CD4-positive, alpha-beta T cell treated with Interleukin-4 for 1 hour (primary cell): Measurements from ENCODE around the gene ABLIM2.
A peak's percentile ranks its signal among the peaks of the same experiment; 100 is the strongest.

Source experiments
- DNase-seq, 2 donors: peaks; one replicate each; pipeline ENCODE4 v3.0.0-alpha.2; 2020 to 2022

ABLIM2 gene

DNA sequence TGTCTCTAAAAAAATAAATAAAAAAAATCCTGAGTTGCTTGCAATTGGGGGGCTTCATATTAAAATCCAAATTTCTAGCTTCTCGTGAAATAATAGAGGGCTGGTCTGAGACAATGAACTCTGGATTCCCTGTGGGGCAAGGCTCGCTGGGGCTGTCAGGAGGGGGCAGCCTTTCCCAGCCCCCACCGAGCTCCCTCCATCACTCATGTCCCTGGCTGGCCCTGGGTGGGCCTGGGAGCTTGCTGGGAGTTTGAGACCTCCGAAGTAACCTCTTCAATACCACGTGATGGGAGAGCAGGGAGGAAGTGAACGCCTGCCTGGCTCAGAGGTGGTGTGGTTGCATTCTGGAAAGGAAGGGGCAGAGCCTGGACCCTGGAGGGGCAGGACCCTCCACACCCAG lies 164.9 kb downstream of the ABLIM2 start:
- DNase-seq = no peak

DNA sequence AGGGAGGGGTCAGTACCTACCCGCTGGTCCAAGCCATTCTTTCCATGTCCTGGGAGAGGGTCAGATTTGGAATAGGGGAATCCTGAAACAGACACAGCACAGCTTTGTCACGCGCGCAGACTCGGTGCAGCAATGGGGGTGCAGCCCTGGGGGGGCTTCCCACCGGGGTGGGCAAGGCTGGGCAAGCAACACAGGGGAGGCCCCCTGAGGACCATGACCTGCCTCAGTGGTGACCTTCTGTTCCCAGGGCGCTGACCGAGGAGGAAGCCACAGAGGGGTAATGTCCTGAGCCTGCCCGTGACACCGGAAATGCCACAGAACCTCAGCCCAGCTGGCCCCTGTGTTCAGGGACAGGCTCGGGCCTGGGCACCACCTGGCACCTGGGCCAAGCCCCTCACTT lies 165.8 kb downstream of the ABLIM2 start:
- no peak for DNase-seq

GRCh38 chr4:7990807-7991459 lies 167.7 kb downstream of the ABLIM2 start:
- no peak for DNase-seq

DNA sequence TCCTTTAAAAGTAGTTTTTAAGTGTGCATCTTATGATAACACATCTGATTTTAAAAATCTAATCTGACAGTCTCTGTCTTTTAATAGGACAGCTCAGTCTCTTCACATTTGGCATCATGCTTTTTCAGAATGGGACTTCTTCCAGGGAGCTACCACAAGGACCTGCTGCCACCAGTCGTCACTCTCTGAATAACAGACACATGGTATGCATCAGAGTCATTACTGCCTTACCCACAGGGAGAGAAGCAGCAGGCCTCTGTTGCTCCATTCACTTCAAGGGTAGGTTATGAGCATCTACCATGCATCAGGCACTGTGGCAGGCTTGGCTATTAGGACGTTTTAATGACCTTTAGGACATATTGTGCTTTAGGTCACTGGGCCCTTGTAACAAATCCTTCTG lies 169.0 kb downstream of the ABLIM2 start:
- no peak for DNase-seq

GRCh38 chr4:7988437-7988836 lies 170.2 kb downstream of the ABLIM2 start:
- no peak for DNase-seq

GRCh38 chr4:7987148-7987989 lies 171.2 kb downstream of the ABLIM2 start:
- peak; percentile 64 to 78 for DNase-seq

GRCh38 chr4:7985891-7986441 lies 172.6 kb downstream of the ABLIM2 start:
- DNase-seq = no peak

DNA sequence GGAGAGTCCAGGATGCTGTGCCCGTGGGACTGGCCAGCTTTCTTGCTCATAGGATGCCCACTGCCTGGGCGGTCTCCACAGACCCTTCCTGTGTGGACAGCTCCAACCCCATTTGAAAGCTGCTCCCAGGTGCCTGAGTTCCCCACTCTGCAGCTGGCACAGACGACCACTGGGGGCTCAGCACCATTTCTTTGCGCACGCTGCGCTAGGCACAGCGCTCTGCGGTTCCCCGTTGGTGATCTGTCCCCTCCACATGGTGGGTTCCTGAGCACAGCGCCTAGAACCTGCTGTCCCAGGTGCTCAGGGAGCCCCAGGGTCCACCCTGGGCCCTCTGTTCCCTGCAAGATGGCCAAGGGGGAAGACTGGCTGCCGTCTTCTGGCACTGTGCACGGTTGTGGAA lies 173.5 kb downstream of the ABLIM2 start:
- DNase-seq = no peak

GRCh38 chr4:7984286-7984925 lies 174.2 kb downstream of the ABLIM2 start:
- no peak for DNase-seq

DNA sequence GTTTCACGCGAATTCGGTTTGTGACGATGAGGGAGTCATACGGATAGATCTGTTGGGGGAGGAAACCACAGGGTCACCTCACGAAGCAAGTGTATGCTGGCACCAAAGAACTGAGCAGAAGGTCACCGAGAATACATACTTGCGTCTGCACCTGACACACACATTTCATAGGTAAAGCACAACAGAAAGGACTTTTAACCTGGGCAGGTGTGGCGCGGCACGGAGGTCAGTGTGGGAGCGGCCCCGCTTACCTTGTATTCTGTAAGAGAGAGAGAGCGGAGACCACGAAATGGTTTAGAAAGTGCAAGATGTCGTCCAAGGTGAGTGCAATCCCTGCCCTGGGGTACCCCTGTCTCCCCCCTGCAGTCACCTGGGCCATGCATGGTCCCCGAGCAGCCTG lies 175.3 kb downstream of the ABLIM2 start:
- no peak for DNase-seq

- no peak for DNase-seq
Measured at GRCh38 chr4:7981738-7982394, 176.7 kb downstream of the ABLIM2 start.

DNA sequence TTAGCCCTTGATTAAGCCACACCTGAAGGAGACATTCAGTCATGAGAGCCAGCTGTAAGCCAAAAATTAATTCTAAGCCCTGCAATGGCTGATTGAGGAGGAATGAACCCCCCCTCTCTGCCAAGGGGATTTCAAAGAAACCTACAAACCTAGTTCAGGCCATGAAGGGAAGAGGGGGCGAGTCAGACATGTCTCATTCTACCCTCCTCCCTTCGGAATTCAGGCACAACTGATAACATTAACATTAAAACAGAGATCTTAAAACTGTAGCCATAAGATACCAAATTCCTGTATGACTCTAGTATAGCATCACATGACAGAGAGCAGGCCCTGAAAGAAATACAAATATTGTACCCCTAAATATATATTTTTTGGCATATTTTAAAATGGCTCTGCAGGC lies 178.6 kb downstream of the ABLIM2 start:
- no peak for DNase-seq

GRCh38 chr4:7979652-7979968 lies 179.0 kb downstream of the ABLIM2 start:
- DNase-seq = no peak

DNA sequence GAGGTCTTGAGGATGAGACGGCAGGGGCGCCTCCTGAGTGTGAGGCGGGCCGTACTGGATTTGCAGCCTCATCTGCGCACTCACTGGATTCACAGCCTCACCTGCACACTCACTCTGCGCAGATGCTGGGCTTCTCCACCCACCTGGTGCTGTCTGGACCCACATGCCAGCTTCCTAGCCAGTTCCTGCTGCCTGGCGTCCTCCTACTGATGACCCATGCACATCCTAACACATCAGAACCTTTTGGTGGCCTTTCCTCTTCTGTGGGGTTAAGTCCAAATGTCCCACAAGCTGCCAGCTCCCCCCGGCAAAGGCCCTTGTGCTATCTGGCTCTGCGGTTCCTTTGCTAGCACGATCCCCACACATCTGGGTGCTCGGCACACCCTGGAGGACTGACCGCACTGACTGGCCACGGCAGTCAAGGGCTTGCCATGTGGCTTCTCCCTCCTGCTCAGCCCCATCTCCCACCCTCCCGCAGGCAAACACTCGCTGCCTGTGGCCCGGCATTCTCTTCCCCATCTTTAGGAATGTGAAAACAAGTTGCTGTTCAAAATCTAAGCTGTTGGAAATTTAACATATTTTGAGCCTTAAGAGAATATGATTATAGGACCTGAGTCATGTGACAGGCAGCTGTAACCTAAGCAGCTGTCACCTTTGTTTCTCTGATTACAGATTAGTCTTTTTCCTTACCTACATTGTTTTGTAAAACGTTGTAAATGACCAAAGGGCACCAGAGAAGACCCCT lies 179.5 kb downstream of the ABLIM2 start:
- no peak for DNase-seq

DNA sequence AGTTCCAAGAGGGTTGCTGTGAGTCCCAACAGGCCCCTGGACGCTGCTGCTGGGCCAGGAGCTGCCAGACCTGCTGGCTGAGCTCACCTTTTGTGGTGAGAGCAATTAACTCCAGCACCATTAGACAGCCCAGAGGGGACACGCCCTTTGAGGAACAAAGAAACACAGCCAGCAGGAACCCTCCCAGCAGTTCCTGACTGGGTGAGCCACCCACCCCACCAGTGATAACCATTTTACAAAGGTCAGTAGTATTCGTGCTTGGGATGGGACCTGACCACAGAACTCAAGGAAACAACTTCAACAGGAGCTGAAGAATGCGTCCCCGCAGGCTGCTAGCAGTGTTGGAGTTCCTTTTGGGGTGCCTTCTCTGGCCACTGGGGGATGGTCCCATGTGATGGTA lies 180.1 kb downstream of the ABLIM2 start:
- no peak for DNase-seq

- DNase-seq = no peak
Measured at GRCh38 chr4:7976634-7977033, 182.0 kb downstream of the ABLIM2 start.

DNA sequence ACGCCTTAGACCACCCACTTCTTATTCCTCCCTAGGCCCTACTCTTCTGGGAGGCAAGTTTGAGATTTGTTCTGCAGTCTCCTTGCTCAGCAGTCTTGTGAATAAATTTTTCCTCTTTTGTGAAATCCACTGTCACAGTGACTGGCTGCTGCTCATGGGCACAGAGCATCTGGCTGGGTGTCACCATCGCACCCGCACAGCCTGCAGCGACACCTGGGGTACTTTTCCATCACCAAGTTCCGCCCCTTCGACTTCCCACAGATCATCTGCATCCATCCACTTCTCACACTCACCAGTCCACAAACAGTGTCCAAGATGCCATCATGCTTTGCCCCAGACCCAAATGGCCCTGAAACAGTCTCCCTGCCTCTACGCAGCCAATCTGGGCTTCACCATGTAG lies 182.6 kb downstream of the ABLIM2 start:
- no peak for DNase-seq

DNA sequence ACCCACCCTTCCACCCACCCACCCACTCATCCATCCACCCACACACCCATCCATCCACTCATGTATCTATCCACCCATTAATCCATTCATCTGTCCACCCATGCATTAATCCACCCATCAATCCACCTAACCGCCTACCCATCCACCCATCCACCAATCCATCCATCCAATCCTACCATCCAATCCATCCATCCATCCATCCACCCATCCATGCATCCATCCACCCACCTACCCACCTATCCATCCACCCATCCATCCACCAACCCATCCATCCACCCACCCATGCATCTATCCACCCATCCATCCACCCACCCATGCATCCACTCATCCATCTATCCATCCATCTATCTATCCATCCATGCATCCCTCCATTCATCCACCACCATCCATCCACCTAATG lies 184.2 kb downstream of the ABLIM2 start:
- DNase-seq = no peak

- peak in 1 of 2 donors; percentile 19 for DNase-seq
Measured at GRCh38 chr4:7973545-7973981, 185.1 kb downstream of the ABLIM2 start.

DNA sequence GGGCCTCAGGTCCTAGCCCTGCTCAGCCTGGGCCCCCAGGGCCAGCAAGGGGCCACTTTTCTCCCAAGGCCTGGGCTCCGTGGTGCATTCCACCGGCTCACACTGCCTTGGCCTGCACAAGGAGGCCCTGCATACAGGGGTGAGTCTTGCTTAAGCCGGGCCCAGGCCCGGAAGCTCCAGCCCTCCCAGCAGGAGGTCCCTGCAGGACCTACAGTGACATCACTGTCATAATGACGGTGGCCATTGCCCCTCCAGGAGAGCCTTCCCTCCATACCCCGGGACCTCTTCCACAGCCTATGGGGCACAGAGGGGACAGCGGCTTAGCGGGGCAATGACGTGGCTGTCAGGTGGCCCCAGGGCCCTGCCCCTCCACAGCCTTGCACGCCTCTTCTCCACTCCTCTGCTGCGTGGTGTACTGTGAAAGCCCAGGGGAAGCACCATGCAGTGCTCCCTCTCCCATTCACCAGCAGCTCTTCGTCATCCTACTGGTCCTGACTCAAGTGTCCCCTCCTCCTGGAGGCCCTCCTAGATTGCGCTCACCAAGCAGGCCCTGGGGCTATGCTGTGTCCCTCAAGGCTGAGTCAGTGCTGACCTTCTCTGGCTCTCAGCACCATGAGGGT lies 186.6 kb downstream of the ABLIM2 start:
- peak in 1 of 2 donors; percentile 21 for DNase-seq

DNA sequence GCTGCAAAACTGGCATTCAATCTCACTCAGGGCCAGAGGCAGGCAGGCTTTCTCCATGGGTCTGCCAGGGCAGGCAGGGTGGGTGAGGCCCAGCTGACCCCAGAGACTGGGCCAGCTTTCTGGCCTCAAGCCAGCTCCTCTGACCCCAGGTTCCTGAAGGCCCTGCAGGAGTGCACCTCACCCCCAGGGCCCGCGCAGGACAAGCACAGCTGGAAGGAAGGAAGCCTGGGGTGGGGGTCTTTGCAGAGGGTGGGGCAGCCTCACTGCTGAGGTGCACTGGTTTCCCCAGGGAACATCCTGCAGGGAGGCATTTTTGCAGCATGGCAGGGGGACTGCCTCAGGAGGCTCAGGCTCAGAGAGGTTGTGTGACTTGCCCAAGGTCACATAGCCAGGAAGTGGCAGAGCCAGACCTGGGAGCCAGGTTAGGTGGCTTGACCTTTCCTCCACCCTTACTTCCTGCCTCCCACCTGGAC lies 187.4 kb downstream of the ABLIM2 start:
- no peak for DNase-seq
